DND-41 (cell line): ENCODE results near the gene PDE7B.

Experiments
- ATAC-seq: fragments of 200-7000 bp; cut with Tn5 transposase; 3 replicates; pipeline ENCODE4 v1.9.1; 2021; ENCODE audit warnings: low read depth; ENCODE audit not compliant: insufficient read depth
- DNase-seq: peaks from one replicate; pipeline ENCODE4 v3.0.0-alpha.2; 2020
- H2AFZ ChIP-seq: 2 replicates; pipeline ENCODE4 v1.6.0; 2012; ENCODE audit warnings: low read depth, low read length
- H3K27ac ChIP-seq: 2 replicates; pipeline ENCODE4 v1.5.1; 2012; ENCODE audit warnings: low read length, inconsistent platforms
- H3K27me3 ChIP-seq: fragments of 200-600 bp; sonication (generic); 2 replicates; pipeline ENCODE4 v1.6.0; 2012; ENCODE audit warnings: low read length, mild to moderate bottlenecking, inconsistent platforms; ENCODE audit not compliant: insufficient read depth, poor library complexity
- H3K36me3 ChIP-seq: 2 replicates; pipeline ENCODE4 v1.5.1; 2012; ENCODE audit warnings: low read length, inconsistent platforms; ENCODE audit not compliant: insufficient read depth
- H3K4me1 ChIP-seq: 2 replicates; pipeline ENCODE4 v1.5.1; 2012; ENCODE audit warnings: mild to moderate bottlenecking, low read length; ENCODE audit not compliant: insufficient read depth
- H3K4me2 ChIP-seq: 2 replicates; pipeline ENCODE4 v1.6.0; 2012; ENCODE audit warnings: mild to moderate bottlenecking, moderate library complexity, low read length, inconsistent platforms; ENCODE audit not compliant: insufficient read depth
- H3K4me3 ChIP-seq, 2 experiments: fragments of 200-600 bp in 1 of 2; shearing (Covaris generic) in 1 of 2; 2 replicates each; pipeline ENCODE4 v1.5.1; 2012 to 2016; ENCODE audit warnings: inconsistent platforms in 2 of 2, low read length in 2 of 2, mild to moderate bottlenecking in 2 of 2, low read depth in 1 of 2, moderate library complexity in 1 of 2
- H3K79me2 ChIP-seq: 2 replicates; pipeline ENCODE4 v1.6.0; 2012; ENCODE audit warnings: low read length, inconsistent platforms; ENCODE audit not compliant: insufficient read depth
- H3K9ac ChIP-seq: 2 replicates; pipeline ENCODE4 v1.6.0; 2012; ENCODE audit warnings: low read depth, mild to moderate bottlenecking, inconsistent platforms, low read length, moderate library complexity
- H3K9me3 ChIP-seq: 2 replicates; pipeline ENCODE4 v1.5.1; 2012; ENCODE audit warnings: low read length, moderate library complexity, mild to moderate bottlenecking, inconsistent platforms; ENCODE audit not compliant: insufficient read depth, severe bottlenecking
- H4K20me1 ChIP-seq: 2 replicates; pipeline ENCODE4 v1.6.0; 2012; ENCODE audit warnings: low read length; ENCODE audit not compliant: insufficient read depth
- EZH2 ChIP-seq: IDR thresholded peaks from 3 replicates; pipeline ENCODE4 v1.6.1; 2012; ENCODE audit warnings: borderline replicate concordance, low read depth, mild to moderate bottlenecking, moderate library complexity, low read length, inconsistent platforms; ENCODE audit not compliant: severe bottlenecking
- TF ChIP-seq, protein P1 (sequence below): IDR thresholded peaks from 2 replicates; pipeline ENCODE4 v1.5.1; 2012; ENCODE audit warnings: borderline replicate concordance, low read length, moderate library complexity, mild to moderate bottlenecking; ENCODE audit not compliant: poor library complexity, severe bottlenecking; ENCODE audit errors: extremely low read depth

Gene PDE7B

DNA sequence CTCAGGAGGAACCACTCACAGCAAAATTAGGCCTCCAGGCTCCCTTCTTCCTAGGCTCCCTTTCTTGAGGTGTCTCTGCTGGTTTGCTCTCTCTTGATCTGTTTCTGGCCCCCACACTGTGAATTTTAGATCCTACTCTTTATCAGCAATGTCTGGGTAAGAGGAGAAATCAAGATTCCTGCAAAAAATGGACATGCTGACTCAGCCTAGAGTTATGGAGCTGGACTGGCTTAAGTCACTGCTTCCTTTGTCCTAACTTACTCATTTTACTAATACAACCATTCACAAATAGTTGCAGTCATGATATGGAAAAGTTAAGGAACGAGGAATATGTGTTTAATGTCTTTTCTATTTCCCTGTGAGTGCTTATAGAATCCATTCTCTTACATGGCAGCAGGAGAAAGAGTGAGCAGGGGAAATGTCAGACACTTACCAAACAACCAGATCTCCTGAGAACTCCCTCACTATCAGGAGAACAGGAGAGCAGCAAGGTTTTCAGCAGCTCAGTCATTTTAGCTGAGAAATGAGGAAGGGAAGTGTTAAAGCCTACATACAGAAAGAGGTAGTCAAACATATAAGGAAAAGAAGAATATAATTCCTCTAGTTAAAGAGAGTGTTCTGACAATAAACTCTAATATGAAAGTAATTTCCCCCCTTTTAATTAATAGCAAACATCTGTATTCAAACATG, 160.8 kb downstream of the PDE7B start:
- no peak overlapping the region for H2AFZ ChIP-seq
- H3K4me2 ChIP-seq: no peak overlapping the region
- no peak overlapping the region for H3K9ac ChIP-seq

DNA sequence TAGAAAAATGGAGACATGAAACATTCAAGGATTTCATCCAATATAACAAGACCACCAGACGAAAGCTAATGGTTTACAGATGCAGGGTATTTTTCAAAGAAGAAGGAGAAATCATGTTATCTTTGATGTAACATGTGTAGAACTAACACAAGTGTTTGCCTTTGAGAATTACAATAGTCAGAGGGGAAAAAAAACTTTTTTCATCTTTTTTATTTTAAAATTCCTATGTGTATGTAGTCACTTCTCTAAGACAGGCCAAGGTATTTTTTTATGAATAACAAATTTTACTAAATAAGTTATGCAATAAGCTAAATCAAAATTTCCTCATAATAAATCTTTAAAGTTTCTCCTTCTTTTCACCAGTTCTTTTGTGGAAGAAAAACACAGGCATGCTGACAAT, 161.4 kb downstream of the PDE7B start:
- no peak for ATAC-seq
- Histone ChIP-seq H3K4me3 (no peak overlapping the region), H2AFZ (no peak overlapping the region), H3K9me3 (no peaks in the 10 kb centered on the region), H3K4me2 (no peak overlapping the region), H3K27me3 (peaks cover 19% of the 10 kb centered on the region), H3K9ac (no peak overlapping the region), H3K36me3 (no peaks in the 10 kb centered on the region), H3K4me1 (no peaks in the 10 kb centered on the region), H4K20me1 (no peaks in the 10 kb centered on the region), H3K79me2 (no peaks in the 10 kb centered on the region), H3K27ac (no peak overlapping the region)
- no peak for TF ChIP-seq EZH2
- TF ChIP-seq, protein P1, sequence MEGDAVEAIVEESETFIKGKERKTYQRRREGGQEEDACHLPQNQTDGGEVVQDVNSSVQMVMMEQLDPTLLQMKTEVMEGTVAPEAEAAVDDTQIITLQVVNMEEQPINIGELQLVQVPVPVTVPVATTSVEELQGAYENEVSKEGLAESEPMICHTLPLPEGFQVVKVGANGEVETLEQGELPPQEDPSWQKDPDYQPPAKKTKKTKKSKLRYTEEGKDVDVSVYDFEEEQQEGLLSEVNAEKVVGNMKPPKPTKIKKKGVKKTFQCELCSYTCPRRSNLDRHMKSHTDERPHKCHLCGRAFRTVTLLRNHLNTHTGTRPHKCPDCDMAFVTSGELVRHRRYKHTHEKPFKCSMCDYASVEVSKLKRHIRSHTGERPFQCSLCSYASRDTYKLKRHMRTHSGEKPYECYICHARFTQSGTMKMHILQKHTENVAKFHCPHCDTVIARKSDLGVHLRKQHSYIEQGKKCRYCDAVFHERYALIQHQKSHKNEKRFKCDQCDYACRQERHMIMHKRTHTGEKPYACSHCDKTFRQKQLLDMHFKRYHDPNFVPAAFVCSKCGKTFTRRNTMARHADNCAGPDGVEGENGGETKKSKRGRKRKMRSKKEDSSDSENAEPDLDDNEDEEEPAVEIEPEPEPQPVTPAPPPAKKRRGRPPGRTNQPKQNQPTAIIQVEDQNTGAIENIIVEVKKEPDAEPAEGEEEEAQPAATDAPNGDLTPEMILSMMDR: no peak
- no peak for DNase-seq

More for the DNA sequence above, 160.8 kb downstream of the PDE7B start:
- H3K79me2 ChIP-seq: no peaks in the 10 kb centered on the region
- no peaks in the 10 kb centered on the region for H3K9me3 ChIP-seq
- no peak overlapping the region for H3K27ac ChIP-seq
- no peak for DNase-seq
- peaks cover 19% of the 10 kb centered on the region for H3K27me3 ChIP-seq
- no peak overlapping the region for H3K4me3 ChIP-seq
- TF ChIP-seq EZH2: no peak
- TF ChIP-seq, protein P1: no peak
- H4K20me1 ChIP-seq: no peaks in the 10 kb centered on the region
- no peaks in the 10 kb centered on the region for H3K36me3 ChIP-seq
- no peaks in the 10 kb centered on the region for H3K4me1 ChIP-seq
- no peak for ATAC-seq

DNA sequence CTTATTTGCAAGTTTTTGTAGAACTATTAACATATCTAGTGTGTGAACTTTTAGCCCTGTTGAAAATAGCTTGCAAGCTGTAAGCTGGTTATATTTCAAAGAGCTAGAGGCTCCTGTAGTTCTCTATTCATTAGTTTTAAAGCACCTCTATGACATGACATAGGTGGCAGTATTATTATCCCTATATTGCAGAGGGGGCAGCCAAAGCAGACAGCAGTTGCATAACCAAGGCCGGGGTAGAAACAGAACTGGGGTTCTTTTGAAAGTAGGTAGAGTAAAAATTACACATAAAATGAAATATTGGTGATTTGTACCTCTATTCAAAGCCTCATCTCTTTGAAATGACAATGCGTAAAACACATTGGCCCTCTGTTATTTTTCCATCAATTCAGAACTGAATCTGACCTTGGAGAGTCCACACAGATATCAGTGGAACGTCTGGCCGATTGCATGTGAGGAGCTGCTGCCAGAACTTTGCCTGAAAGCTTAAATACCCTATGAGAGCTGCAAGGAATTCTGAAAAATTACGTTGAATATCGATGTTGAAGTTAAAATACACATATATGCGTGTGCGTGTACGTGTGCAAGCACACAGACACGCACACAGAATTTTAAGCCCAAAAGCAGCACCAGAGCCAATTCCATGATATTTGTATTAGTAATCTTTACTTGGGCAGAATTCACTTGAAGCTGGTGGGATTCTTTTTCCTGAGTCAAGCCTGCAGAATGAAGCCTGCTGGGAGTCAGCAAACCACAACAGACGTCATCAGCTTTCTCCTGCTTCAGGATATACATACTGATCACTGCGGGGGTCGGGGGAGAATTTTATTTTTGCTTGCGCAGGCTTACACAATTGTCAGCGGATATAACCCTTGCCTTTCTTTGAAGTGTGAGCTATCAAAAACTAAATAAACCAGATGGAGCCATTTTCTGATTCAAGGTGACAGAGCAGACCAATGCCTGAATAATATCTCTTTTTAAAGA, 163.2 kb downstream of the PDE7B start:
- Histone ChIP-seq H3K27ac (no peak overlapping the region), H3K4me3 (no peak overlapping the region), H3K4me1 (no peaks in the 10 kb centered on the region), H4K20me1 (no peaks in the 10 kb centered on the region), H3K9ac (no peak overlapping the region), H2AFZ (no peak overlapping the region), H3K79me2 (no peaks in the 10 kb centered on the region), H3K9me3 (no peaks in the 10 kb centered on the region), H3K4me2 (no peak overlapping the region), H3K27me3 (peaks cover 19% of the 10 kb centered on the region), H3K36me3 (no peaks in the 10 kb centered on the region)
- ATAC-seq (no peak), DNase-seq (no peak)
- TF ChIP-seq, protein P1: no peak
- no peak for TF ChIP-seq EZH2
